ENCODE measurements around the gene HYOU1. TPM values are rescaled to one million over a fixed set of nuclear protein-coding genes. Genes with fewer than 3 reads are reported as not detected.
"Not testable (repeated sequence)": the region's sequence is repeated elsewhere in the genome, so short reads cannot be mapped to it uniquely, and the experiment has no call there.

Gene HYOU1, protein sequence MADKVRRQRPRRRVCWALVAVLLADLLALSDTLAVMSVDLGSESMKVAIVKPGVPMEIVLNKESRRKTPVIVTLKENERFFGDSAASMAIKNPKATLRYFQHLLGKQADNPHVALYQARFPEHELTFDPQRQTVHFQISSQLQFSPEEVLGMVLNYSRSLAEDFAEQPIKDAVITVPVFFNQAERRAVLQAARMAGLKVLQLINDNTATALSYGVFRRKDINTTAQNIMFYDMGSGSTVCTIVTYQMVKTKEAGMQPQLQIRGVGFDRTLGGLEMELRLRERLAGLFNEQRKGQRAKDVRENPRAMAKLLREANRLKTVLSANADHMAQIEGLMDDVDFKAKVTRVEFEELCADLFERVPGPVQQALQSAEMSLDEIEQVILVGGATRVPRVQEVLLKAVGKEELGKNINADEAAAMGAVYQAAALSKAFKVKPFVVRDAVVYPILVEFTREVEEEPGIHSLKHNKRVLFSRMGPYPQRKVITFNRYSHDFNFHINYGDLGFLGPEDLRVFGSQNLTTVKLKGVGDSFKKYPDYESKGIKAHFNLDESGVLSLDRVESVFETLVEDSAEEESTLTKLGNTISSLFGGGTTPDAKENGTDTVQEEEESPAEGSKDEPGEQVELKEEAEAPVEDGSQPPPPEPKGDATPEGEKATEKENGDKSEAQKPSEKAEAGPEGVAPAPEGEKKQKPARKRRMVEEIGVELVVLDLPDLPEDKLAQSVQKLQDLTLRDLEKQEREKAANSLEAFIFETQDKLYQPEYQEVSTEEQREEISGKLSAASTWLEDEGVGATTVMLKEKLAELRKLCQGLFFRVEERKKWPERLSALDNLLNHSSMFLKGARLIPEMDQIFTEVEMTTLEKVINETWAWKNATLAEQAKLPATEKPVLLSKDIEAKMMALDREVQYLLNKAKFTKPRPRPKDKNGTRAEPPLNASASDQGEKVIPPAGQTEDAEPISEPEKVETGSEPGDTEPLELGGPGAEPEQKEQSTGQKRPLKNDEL
- total RNA-seq = 10 to 100 TPM; 76.5 to 81.4 TPM
- 45.4 TPM for polyA plus RNA-seq (2013, experiment 1 of 2)
- polyA plus RNA-seq (2013, experiment 2 of 2) = 56.8 TPM
- total RNA-seq = 87.7 to 625 (median 151) reads per million in 172 experiments

DNA sequence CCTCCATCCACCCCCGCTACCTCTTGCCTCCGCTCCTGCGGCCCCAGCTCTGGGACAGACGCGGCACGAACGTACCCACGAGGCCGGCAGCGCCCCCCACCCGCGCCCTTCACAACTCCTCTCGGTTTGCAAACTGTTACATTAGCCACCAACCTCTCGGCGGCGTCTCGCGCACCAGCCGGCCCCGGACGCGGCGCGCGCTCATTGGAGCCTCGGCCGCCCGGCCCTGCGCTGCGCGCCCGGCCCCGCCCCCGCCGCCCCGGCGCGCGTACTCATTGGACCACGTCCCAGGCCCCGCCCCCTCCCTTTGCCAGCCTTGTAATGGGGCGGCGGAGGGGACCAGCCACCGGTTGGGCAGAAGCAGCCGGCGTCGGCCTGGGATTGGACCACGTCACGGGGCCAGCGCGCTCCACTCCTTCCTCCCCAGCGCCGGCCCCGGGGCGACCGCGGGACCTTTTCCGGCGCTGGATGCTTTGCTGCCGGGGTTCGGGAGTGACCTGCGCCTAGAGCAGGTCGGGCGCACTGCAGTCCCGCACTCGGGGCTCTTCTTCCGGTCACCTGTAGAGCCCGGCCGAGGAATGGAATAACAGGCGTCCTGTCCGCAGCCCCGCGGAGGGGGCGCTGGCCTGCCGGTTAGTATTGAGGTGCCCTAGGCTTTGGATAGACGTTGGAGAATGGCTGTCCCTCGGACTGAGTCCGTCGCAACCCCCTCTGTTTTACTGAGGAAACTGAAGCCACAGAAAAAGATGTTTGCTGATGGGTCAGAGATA, at the start of gene HYOU1:
HYOU1 (minus strand) TSS at position 206 of the 770 bp plus-strand sequence. CDS start 1,045 bp downstream, outside the sequence.
- H3K27me3 ChIP-seq (ENCODE audit: control insufficient read depth in 1 of 2, insufficient read depth in 2 of 2, low read length in 2 of 2) = no peaks in the 10 kb centered on the region
- CTCF ChIA-PET = interaction anchor here (0.7 to 2.9 kb wide), 8 partner anchors 9 to 149 kb away, joined by 3 to 22 read pairs (median 4); partner anchors contain the start of genes CBL, HINFP, SLC37A4 and TRAPPC4
- no peaks in the 10 kb centered on the region for H3K9me3 ChIP-seq (ENCODE audit: control insufficient read depth in 1 of 2, insufficient read depth in 1 of 2, low read length in 2 of 2)
- intact Hi-C loops (cut with DNase I, micrococcal nuclease) = loop anchor here (1.0 to 2.0 kb wide), 6 partner anchors 9 to 39 kb away; partner anchors contain the start of genes RPS25 (in 1 of the 2), SLC37A4 (in 1 of the 2), TRAPPC4 (in 1 of the 2) and VPS11 (in 1 of the 2)
- H3K36me3 ChIP-seq (ENCODE audit: insufficient read depth, low read length) = peaks cover 37% of the 10 kb centered on the region
- POLR2A ChIA-PET = interaction anchor here (0.6 to 3.5 kb wide), 22 partner anchors 10 to 265 kb away, joined by 3 to 38 read pairs (median 4); partner anchors contain the start of genes C2CD2L, CENATAC, DPAGT1 and HINFP
- peak within 1 kb of the TSS; percentile 82 for H3K4me3 ChIP-seq (ENCODE audit: low read length)
- peak within 1 kb of the TSS; percentile 80 for H3K27ac Mint-ChIP-seq
- ATAC-seq (ENCODE audit: poor library complexity) (peak; percentile 92), DNase-seq (peak; percentile 97 to 99 (median 98))
- TF ChIP-seq, protein P1, sequence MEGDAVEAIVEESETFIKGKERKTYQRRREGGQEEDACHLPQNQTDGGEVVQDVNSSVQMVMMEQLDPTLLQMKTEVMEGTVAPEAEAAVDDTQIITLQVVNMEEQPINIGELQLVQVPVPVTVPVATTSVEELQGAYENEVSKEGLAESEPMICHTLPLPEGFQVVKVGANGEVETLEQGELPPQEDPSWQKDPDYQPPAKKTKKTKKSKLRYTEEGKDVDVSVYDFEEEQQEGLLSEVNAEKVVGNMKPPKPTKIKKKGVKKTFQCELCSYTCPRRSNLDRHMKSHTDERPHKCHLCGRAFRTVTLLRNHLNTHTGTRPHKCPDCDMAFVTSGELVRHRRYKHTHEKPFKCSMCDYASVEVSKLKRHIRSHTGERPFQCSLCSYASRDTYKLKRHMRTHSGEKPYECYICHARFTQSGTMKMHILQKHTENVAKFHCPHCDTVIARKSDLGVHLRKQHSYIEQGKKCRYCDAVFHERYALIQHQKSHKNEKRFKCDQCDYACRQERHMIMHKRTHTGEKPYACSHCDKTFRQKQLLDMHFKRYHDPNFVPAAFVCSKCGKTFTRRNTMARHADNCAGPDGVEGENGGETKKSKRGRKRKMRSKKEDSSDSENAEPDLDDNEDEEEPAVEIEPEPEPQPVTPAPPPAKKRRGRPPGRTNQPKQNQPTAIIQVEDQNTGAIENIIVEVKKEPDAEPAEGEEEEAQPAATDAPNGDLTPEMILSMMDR (IDR thresholded peaks at IDR 0.05) = peak; percentile 2
- no peaks in the 10 kb centered on the region for H3K9me3 Mint-ChIP-seq
- H3K27ac ChIP-seq (ENCODE audit: low read depth in 1 of 2, low read length in 2 of 2) = peak within 1 kb of the TSS; percentile 83 to 84
- peaks cover 36% of the 10 kb centered on the region for H3K4me1 Mint-ChIP-seq (ENCODE audit: low read depth)
- H3K4me3 Mint-ChIP-seq = peak within 1 kb of the TSS; percentile 99
- peaks cover 32% of the 10 kb centered on the region for H3K4me1 ChIP-seq (ENCODE audit: insufficient read depth, low read length)
- no peaks in the 10 kb centered on the region for H3K27me3 Mint-ChIP-seq
- H3K36me3 Mint-ChIP-seq (ENCODE audit: low read depth) = peaks cover 56% of the 10 kb centered on the region

DNA sequence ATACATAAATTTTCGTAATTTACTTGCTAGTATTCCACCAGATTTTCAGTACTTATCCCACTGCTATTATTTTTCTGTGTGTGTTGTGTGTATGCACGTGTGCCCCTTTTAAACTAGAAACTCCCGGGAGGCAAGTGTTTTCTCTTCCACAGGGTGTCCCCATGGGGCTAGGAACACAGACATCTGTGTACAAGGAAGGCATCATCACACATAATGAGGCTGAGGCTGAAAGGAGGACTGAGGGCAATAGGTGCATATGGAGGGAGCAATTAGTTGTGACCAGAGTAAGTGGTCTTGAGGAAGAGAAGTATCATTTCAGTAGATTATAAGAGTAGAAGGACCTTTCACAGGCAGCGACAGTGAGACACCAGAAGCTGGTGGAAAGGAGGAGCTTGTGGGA, 46.8 kb upstream of the HYOU1 start:
- Histone ChIP-seq H3K36me3 (ENCODE audit: insufficient read depth, low read length) (no peaks in the 10 kb centered on the region), H3K4me1 (ENCODE audit: insufficient read depth, low read length) (peaks cover 45% of the 10 kb centered on the region), H3K4me3 (ENCODE audit: low read length) (no peak overlapping the region), H3K9me3 (ENCODE audit: control insufficient read depth in 1 of 2, insufficient read depth in 1 of 2, low read length in 2 of 2) (no peaks in the 10 kb centered on the region), H3K27ac (ENCODE audit: low read depth in 1 of 2, low read length in 2 of 2) (no peak overlapping the region), H3K27me3 (ENCODE audit: control insufficient read depth in 1 of 2, insufficient read depth in 2 of 2, low read length in 2 of 2) (no peaks in the 10 kb centered on the region)
- intact Hi-C loops (cut with DNase I, micrococcal nuclease) = loop anchor here (5.0 to 10.0 kb wide), 3 partner anchors 36 to 529 kb away; partner anchors contain the start of genes ARCN1 (in 1 of the 2) and VPS11 (in 1 of the 2)
- DNase-seq = no peak
- Mint-ChIP-seq H3K4me1 (ENCODE audit: low read depth) (peaks cover 57% of the 10 kb centered on the region), H3K9me3 (no peaks in the 10 kb centered on the region), H3K27me3 (no peaks in the 10 kb centered on the region), H3K36me3 (ENCODE audit: low read depth) (peaks cover 30% of the 10 kb centered on the region), H3K27ac (peak overlapping the region; percentile 97), H3K4me3 (peak overlapping the region; percentile 89)
- ATAC-seq (ENCODE audit: poor library complexity) = no peak
- POLR2A ChIA-PET = no interaction called here
- TF ChIP-seq, protein P1 (IDR thresholded peaks at IDR 0.05) = no peak
- CTCF ChIA-PET = no interaction called here

DNA sequence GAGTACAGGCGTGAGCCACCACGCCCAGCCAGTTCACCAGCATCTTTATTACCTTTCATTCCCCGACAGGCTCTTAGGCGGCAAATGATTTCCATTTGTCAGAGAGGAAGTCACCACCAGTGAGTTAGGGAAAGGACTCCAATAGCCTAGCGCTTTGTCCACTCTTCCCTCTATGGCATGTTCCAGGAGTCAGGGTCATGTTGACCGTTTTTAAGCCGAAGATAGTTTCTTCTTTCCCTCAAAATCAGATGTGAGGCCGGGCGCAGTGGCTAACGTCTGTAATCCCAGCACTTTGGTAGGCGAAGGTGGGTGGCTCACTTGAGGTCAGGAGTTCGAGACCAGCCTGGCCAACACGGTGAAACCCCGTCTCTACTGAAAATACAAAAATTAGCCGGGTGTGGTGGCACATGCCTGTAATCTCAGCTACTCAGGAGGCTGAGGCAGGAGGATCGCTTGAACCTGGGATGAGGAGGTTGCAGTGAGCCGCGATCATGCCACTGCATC, 46.2 kb upstream of the HYOU1 start:
- Mint-ChIP-seq H3K36me3 (ENCODE audit: low read depth) (peaks cover 30% of the 10 kb centered on the region), H3K4me1 (ENCODE audit: low read depth) (peaks cover 56% of the 10 kb centered on the region), H3K27ac (peak overlapping the region; percentile 97), H3K4me3 (peak overlapping the region; percentile 95)
- H3K27me3 Mint-ChIP-seq; H3K36me3 ChIP-seq (ENCODE audit: insufficient read depth, low read length); H3K9me3 Mint-ChIP-seq; H3K27me3 ChIP-seq (ENCODE audit: control insufficient read depth in 1 of 2, insufficient read depth in 2 of 2, low read length in 2 of 2); ATAC-seq (ENCODE audit: poor library complexity); DNase-seq; H3K9me3 ChIP-seq (ENCODE audit: control insufficient read depth in 1 of 2, insufficient read depth in 1 of 2, low read length in 2 of 2): not testable (repeated sequence)
- peak overlapping the region in 1 of 2 donors; percentile 9 for H3K27ac ChIP-seq (ENCODE audit: low read depth in 1 of 2, low read length in 2 of 2)
- H3K4me1 ChIP-seq (ENCODE audit: insufficient read depth, low read length) = peaks cover 39% of the 10 kb centered on the region
- H3K4me3 ChIP-seq (ENCODE audit: low read length) = peak overlapping the region; percentile 90
- POLR2A ChIA-PET = interaction anchor here (0.7 to 2.3 kb wide), 10 partner anchors 9 to 531 kb away, joined by 4 to 59 read pairs (median 12); partner anchors contain the start of genes ARCN1, HINFP, HMBS and NLRX1
- intact Hi-C loops (cut with DNase I, micrococcal nuclease) = loop anchor here (5.0 to 10.0 kb wide), 3 partner anchors 36 to 528 kb away; partner anchors contain the start of genes ARCN1 (in 1 of the 2) and VPS11 (in 1 of the 2)
- CTCF ChIA-PET = interaction anchor here (1.0 to 1.8 kb wide), 2 partner anchors 15 to 93 kb away, joined by 4 to 5 read pairs; no protein-coding TSS in a partner anchor
